Bronchial epithelial cell (primary cell): ENCODE data around the gene LINC00305. TPM values are rescaled to one million over a fixed set of nuclear protein-coding genes. Genes with fewer than 3 reads are reported as not detected.

Experiments used
- DNase-seq: peaks from one replicate; pipeline ENCODE4 v3.0.0-alpha.2; 2010; ENCODE audit warnings: low read depth
- FAIRE-seq: peaks from 2 replicates; lab custom pipeline; 2011; peaks lifted over from hg19 to GRCh38; lab: Jason Lieb, UNC
- H3K27me3 ChIP-seq: 2 replicates; pipeline ENCODE4 v1.5.1; 2011; ENCODE audit warnings: low read length; ENCODE audit not compliant: control insufficient read depth, insufficient read depth
- H3K36me3 ChIP-seq: 2 replicates; pipeline ENCODE4 v1.5.1; 2011; ENCODE audit warnings: low read length; ENCODE audit not compliant: control insufficient read depth, insufficient read depth
- H3K4me3 ChIP-seq: 2 replicates; pipeline ENCODE4 v1.5.1; 2011; ENCODE audit warnings: mild to moderate bottlenecking, low read depth, low read length, control low read depth
- CTCF ChIP-seq: IDR thresholded peaks from 2 replicates; pipeline ENCODE4 v1.5.1; 2011; ENCODE audit warnings: mild to moderate bottlenecking, moderate library complexity, low read length, control low read depth, inconsistent platforms; ENCODE audit not compliant: insufficient read depth, severe bottlenecking
- total RNA-seq: library from RNA; depleted of rRNA; stranded (reverse); fragments of >200 nt; gene quantifications from 2 replicates; pipeline ENCODE4 v1.2.1, GENCODE V29; 2014

Gene LINC00305
- total RNA-seq, 1 donor from 2014 or later = not detected

DNA sequence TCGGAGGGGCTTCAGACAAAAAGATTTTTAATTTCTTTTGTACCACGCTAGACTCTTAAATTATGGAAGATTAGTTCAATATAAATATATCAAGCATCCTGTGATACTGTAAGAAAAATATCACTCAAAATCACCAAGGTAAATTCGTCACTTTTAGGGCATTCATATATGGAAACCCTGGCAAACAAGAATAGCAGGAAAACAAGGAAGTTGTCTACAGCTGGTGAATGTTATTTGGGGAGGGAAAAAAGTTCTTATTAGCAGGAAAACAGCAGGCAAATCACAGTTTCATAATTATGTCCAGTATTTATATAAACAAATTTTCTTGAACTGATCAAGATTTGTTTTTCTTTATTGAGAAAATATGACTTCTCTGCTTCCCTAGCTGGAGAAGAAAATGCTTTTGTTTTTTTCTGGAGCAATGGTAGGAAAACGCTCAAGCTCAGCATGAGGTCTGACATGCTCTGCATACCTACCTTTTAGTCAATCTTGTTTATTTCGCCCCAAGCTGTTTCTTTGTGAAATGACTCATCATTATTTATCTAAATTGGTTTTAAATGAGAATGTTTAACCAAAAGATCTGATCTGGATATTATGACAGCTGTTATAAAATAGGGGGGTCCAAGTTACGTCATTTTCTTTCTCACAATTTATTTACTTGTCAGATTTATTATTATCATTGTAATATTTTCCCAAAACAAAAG lies 14.7 kb downstream of the LINC00305 start:
- no peak for FAIRE-seq
- no peaks in the 10 kb centered on the region for H3K36me3 ChIP-seq
- H3K27me3 ChIP-seq = no peaks in the 10 kb centered on the region
- TF ChIP-seq CTCF = no peak
- DNase-seq = peak; percentile 6
- no peak overlapping the region for H3K4me3 ChIP-seq

DNA sequence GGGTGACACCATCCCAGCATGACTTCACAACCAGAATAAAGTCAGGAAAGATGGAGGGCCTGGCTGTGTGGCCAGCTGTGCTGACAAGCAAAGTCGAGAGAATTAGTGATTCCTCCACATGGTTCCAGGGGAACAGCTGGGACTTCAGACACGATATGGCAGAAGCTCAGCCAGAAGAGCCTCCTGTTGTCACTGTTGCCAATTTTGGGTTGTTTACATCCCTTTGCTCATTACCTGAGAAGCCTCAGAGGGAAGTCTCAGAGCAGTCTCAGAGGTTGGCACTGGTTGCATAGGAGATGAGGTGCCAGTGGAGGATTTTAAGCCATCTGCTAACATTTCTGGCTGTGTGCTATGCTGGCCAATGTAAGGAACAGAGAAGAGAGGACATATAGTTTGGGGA lies 16.0 kb downstream of the LINC00305 start:
- Histone ChIP-seq H3K27me3 (no peaks in the 10 kb centered on the region), H3K4me3 (no peak overlapping the region), H3K36me3 (no peaks in the 10 kb centered on the region)
- DNase-seq (no peak), FAIRE-seq (no peak)
- TF ChIP-seq CTCF = no peak

GRCh38 chr18:64131314-64131713 lies 17.6 kb downstream of the LINC00305 start:
- no peak for TF ChIP-seq CTCF
- Histone ChIP-seq H3K27me3 (no peaks in the 10 kb centered on the region), H3K36me3 (no peaks in the 10 kb centered on the region), H3K4me3 (no peak overlapping the region)
- FAIRE-seq = no peak
- DNase-seq = no peak

GRCh38 chr18:64127172-64127571 lies 21.7 kb downstream of the LINC00305 start:
- TF ChIP-seq CTCF = no peak
- H3K4me3 ChIP-seq = no peak overlapping the region
- no peak for FAIRE-seq

DNA sequence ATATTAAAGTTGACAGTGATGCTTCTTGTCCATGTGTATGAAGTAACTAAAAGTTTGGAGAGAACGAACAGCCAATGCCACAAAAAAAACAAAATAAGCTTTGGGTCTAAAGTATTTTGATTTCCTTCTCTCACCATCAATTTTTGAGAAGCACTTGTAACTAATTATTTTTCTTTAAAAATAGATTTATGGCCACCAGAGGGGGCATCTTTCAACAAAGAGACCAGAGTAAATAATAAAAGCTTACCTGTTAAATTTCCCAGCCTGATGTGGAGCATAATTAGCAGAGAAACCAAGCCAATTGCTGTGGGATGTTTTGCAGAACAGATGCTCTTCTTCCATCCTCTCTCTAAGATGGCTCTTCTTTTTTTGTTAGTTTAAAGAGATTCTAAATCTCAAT lies 29.0 kb downstream of the LINC00305 start:
- Histone ChIP-seq H3K36me3 (no peaks in the 10 kb centered on the region), H3K27me3 (no peaks in the 10 kb centered on the region), H3K4me3 (no peak overlapping the region)
- DNase-seq (no peak), FAIRE-seq (no peak)
- no peak for TF ChIP-seq CTCF

More at GRCh38 chr18:64127172-64127571, 21.7 kb downstream of the LINC00305 start:
- Histone ChIP-seq H3K27me3 (no peaks in the 10 kb centered on the region), H3K36me3 (no peaks in the 10 kb centered on the region)
- DNase-seq = no peak

DNA sequence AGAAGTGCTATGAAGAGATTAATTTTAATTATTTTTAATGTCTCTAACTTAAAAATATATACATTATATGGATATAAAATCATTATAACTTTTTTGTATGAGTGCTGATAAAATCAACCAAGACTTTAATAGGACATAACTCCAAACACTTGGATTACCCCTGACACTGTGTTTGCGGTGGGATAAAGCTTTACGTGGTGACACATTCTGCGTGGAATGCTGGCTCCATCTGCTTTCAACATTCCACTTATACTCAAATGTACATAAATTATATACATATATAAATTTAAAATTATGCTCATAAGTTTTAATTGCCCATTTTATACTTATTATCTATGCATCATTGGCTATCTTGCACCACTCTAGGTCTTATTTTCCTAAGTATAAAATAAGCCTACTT lies 30.5 kb downstream of the LINC00305 start:
- DNase-seq (no peak), FAIRE-seq (no peak)
- Histone ChIP-seq H3K36me3 (no peaks in the 10 kb centered on the region), H3K4me3 (no peak overlapping the region), H3K27me3 (no peaks in the 10 kb centered on the region)
- TF ChIP-seq CTCF = no peak
